Hair follicular keratinocyte (primary cell): ENCODE results near the gene SEMA4F. TPM values are rescaled to one million over a fixed set of nuclear protein-coding genes. Genes with fewer than 3 reads are reported as not detected.

ENCODE experiments used
- total RNA-seq: library from RNA; depleted of rRNA; stranded (reverse); fragments of >200 nt; gene quantifications from 2 replicates; pipeline ENCODE4 v1.2.3, GENCODE V29; 2015

SEMA4F gene, protein sequence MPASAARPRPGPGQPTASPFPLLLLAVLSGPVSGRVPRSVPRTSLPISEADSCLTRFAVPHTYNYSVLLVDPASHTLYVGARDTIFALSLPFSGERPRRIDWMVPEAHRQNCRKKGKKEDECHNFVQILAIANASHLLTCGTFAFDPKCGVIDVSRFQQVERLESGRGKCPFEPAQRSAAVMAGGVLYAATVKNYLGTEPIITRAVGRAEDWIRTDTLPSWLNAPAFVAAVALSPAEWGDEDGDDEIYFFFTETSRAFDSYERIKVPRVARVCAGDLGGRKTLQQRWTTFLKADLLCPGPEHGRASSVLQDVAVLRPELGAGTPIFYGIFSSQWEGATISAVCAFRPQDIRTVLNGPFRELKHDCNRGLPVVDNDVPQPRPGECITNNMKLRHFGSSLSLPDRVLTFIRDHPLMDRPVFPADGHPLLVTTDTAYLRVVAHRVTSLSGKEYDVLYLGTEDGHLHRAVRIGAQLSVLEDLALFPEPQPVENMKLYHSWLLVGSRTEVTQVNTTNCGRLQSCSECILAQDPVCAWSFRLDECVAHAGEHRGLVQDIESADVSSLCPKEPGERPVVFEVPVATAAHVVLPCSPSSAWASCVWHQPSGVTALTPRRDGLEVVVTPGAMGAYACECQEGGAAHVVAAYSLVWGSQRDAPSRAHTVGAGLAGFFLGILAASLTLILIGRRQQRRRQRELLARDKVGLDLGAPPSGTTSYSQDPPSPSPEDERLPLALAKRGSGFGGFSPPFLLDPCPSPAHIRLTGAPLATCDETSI
- total RNA-seq, result 10.3 and 11.9 TPM in 2 replicates

DNA sequence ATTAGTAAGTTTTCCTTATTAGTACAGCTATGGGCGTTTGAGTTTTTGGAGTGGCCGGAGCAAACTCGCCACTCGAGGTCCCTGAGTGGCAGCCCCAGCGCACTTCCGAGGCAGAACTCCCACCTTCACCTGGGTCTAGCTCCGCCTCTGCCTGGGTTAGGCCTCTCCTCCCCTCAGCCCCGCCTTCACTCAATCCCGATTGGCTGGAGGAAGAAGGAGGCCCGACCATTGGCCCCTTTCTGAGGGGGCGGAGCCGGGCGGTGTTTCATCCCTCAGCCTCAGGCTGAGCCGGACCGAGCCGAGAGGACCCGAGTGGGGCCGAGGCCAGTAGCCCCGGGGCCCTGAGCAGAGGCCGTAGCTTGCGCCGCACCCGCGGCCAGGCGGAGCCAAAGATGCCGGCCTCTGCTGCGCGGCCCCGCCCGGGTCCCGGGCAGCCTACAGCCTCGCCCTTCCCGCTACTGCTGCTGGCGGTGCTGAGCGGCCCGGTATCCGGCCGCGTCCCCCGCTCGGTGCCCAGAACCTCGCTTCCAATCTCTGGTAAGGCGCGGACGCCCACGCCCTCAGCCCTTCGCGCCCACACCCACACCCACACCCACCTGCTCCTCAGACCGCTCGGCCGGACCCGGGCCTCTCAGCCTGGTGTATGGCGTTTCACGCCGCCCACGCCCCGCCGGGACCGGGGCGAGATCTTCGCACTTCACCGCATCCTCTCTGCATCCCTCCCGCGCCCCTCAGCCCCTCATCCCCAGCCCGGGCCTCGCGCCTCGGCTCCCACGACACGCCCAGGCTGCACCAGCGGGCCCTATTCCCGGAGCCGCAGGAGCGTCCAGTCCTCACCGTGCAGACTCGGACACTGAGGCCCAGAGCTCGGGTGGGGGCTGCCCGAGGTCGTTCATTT is at the start of gene SEMA4F:
TSS of gene SEMA4F (plus strand) at position 263 of the 898 bp plus-strand sequence. CDS start at position 393, 130 bp downstream.

DNA sequence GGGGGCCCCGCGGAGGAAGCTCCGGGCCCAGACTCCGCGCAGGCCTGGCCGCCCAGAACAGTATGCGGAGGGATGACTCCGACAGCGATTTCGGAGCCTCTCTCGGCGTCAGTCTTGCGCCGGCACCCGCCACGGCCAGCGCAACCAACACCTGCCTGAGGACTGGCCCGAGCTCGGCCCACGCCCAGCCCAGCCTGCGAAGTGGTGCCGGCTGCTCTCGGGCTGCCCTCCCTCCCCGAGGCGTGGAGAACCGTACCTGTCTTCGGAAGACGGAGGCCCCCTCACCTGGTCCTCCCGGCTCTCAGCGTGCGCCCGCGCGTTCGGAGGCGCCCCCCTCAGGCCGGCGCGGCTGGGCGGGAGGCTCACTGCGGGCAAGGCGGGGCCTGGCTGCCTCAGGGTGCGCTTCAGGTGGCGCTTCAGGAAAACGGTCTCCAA is 6.0 kb upstream of the SEMA4F start, which contains the start of gene M1AP:
TSS of gene M1AP (minus strand) at position 322 of the 435 bp plus-strand sequence. CDS start 8,055 bp downstream, outside the sequence.

Other genes starting within 250 kb of the SEMA4F start
- gene C2orf81, start 232.6 kb upstream of the SEMA4F start, total RNA-seq, result 3.6 and 4.8 TPM in 2 replicates
- 46.2 and 64.7 TPM in 2 replicates for gene WDR54, start 232.5 kb upstream of the SEMA4F start, total RNA-seq
- gene RTKN, start 212.3 kb upstream of the SEMA4F start, total RNA-seq, result 117 and 135 TPM in 2 replicates
- gene INO80B, start 199.2 kb upstream of the SEMA4F start, total RNA-seq, result 14.9 and 28.2 TPM in 2 replicates
- 44.0 and 71.1 TPM in 2 replicates for gene WBP1, start 195.8 kb upstream of the SEMA4F start, total RNA-seq
- gene MOGS, start 188.9 kb upstream of the SEMA4F start, total RNA-seq, result 105 and 113 TPM in 2 replicates
- 27.6 and 72.9 TPM in 2 replicates for gene MRPL53, start 181.6 kb upstream of the SEMA4F start, total RNA-seq
- 6.1 and 16.7 TPM in 2 replicates for gene CCDC142, start 171.2 kb upstream of the SEMA4F start, total RNA-seq
- 15.1 and 20.1 TPM in 2 replicates for gene TTC31, start 171.2 kb upstream of the SEMA4F start, total RNA-seq
- gene LBX2, start 154.6 kb upstream of the SEMA4F start, total RNA-seq, result 0.65 and 1.2 TPM in 2 replicates
- gene PCGF1, start 146.6 kb upstream of the SEMA4F start, total RNA-seq, result 21.4 and 22.4 TPM in 2 replicates
- 0.08 TPM in 1 of 2 replicates, not detected in the other for gene TLX2, start 139.8 kb upstream of the SEMA4F start, total RNA-seq
- gene DQX1, start 128.0 kb upstream of the SEMA4F start, total RNA-seq, result 1.9 and 4.2 TPM in 2 replicates
- 107 and 116 TPM in 2 replicates for gene AUP1, start 124.5 kb upstream of the SEMA4F start, total RNA-seq
- gene HTRA2, start 124.3 kb upstream of the SEMA4F start, total RNA-seq, result 26.8 and 36.5 TPM in 2 replicates
- gene LOXL3, start 100.3 kb upstream of the SEMA4F start, total RNA-seq, result 1.0 and 1.6 TPM in 2 replicates
- gene DOK1, start 99.5 kb upstream of the SEMA4F start, total RNA-seq, result 3.7 and 4.8 TPM in 2 replicates
- 3.3 TPM in 1 of 2 replicates, not detected in the other for gene M1AP, start 5.9 kb upstream of the SEMA4F start, total RNA-seq
- 17.5 and 19.4 TPM in 2 replicates for gene HK2, start 179.9 kb downstream of the SEMA4F start, total RNA-seq